ENCODE data around the gene ATP1B3. TPM values are rescaled to one million over a fixed set of nuclear protein-coding genes. Genes with fewer than 3 reads are reported as not detected.

ATP1B3 gene
- polyA plus RNA-seq, 1 donor from 2014 or later: 131 TPM

- H3F3A ChIP-seq (ENCODE audit: insufficient read depth, low read length, poor library complexity, severe bottlenecking): no peaks in the 10 kb centered on the region
- H3K79me2 ChIP-seq (replicated peaks; ENCODE audit: insufficient read depth, low read length): no peaks in the 10 kb centered on the region
- H2AFZ ChIP-seq (ENCODE audit: low read depth, low read length): no peak overlapping the region
- H3K4me3 ChIP-seq (ENCODE audit: low read length): no peak overlapping the region
- no peak overlapping the region for H3K27ac ChIP-seq (ENCODE audit: low read length)
- H3K36me3 ChIP-seq (ENCODE audit: insufficient read depth, low read length): no peaks in the 10 kb centered on the region
- no peak for TF ChIP-seq MXI1 (conservative IDR thresholded peaks at IDR 0.05; ENCODE audit: poor library complexity, severe bottlenecking)
- no peak for TF ChIP-seq EP300 (conservative IDR thresholded peaks at IDR 0.05; ENCODE audit: poor library complexity, severe bottlenecking)
- no peak for TF ChIP-seq CTCF (IDR thresholded peaks at IDR 0.05; ENCODE audit: poor library complexity, severe bottlenecking)
- TF ChIP-seq SMC3 (conservative IDR thresholded peaks at IDR 0.05; ENCODE audit: poor library complexity): no peak
- TF ChIP-seq EZH2 (IDR thresholded peaks at IDR 0.05; ENCODE audit: borderline replicate concordance, insufficient read depth, low read length, poor library complexity, severe bottlenecking): no peak
- no peak for TF ChIP-seq REST (IDR thresholded peaks at IDR 0.05; ENCODE audit: borderline replicate concordance)
- TF ChIP-seq POLR2AphosphoS5 (IDR thresholded peaks at IDR 0.05): no peak
- TF ChIP-seq RAD21 (conservative IDR thresholded peaks at IDR 0.05): no peak
- TF ChIP-seq TAF1 (IDR thresholded peaks at IDR 0.05; ENCODE audit: low read depth): no peak
- no peaks in the 10 kb centered on the region for H3K9me3 ChIP-seq (ENCODE audit: low read length)
- no peak overlapping the region for H3K9ac ChIP-seq (ENCODE audit: low read length)
- H4K20me1 ChIP-seq (ENCODE audit: insufficient read depth): no peaks in the 10 kb centered on the region
- no peaks in the 10 kb centered on the region for H3K27me3 ChIP-seq (ENCODE audit: insufficient read depth, low read depth, low read length)
- no peaks in the 10 kb centered on the region for H3K9me2 ChIP-seq (ENCODE audit: insufficient read depth, low read length)
- no peak overlapping the region for H3K4me2 ChIP-seq (ENCODE audit: low read length)
Observed at GRCh38 chr3:141865101-141865500, 11.3 kb upstream of the ATP1B3 start.

GRCh38 chr3:141870091-141870687 lies 6.3 kb upstream of the ATP1B3 start:
- Histone ChIP-seq H4K20me1 (ENCODE audit: insufficient read depth) (no peaks in the 10 kb centered on the region), H3K27ac (ENCODE audit: low read length) (no peak overlapping the region), H3K9me3 (ENCODE audit: low read length) (no peaks in the 10 kb centered on the region), H3K27me3 (ENCODE audit: insufficient read depth, low read depth, low read length) (no peaks in the 10 kb centered on the region), H2AFZ (ENCODE audit: low read depth, low read length) (no peak overlapping the region), H3K4me2 (ENCODE audit: low read length) (no peak overlapping the region), H3F3A (ENCODE audit: insufficient read depth, low read length, poor library complexity, severe bottlenecking) (no peaks in the 10 kb centered on the region), H3K9ac (ENCODE audit: low read length) (no peak overlapping the region), H3K36me3 (ENCODE audit: insufficient read depth, low read length) (no peaks in the 10 kb centered on the region), H3K79me2 (replicated peaks; ENCODE audit: insufficient read depth, low read length) (no peaks in the 10 kb centered on the region), H3K9me2 (ENCODE audit: insufficient read depth, low read length) (no peaks in the 10 kb centered on the region), H3K4me3 (ENCODE audit: low read length) (no peak overlapping the region)
- TF ChIP-seq TAF1 (IDR thresholded peaks at IDR 0.05; ENCODE audit: low read depth) (no peak), POLR2AphosphoS5 (IDR thresholded peaks at IDR 0.05) (no peak), EZH2 (IDR thresholded peaks at IDR 0.05; ENCODE audit: borderline replicate concordance, insufficient read depth, low read length, poor library complexity, severe bottlenecking) (no peak)

All from neural cell (in vitro differentiated cells).